K562 (cell line): Measurements from ENCODE around the gene SLC35F2. TPM values are rescaled to one million over a fixed set of nuclear protein-coding genes. Genes with fewer than 3 reads are reported as not detected.
A peak's percentile ranks its signal among the peaks of the same experiment; 100 is the strongest.

ENCODE experiments used
- CREBBP ChIP-seq: IDR thresholded peaks from one replicate; pipeline ENCODE4 v1.6.1; 2012; ENCODE audit warnings: low read depth, mild to moderate bottlenecking, control low read depth, inconsistent platforms, low read length
- KDM2B ChIP-seq: fragments of 250-450 bp; sonication (Bioruptor Pico); IDR thresholded peaks from 2 replicates; pipeline ENCODE4 v1.8.0; 2021; ENCODE audit warnings: mild to moderate bottlenecking, moderate library complexity
- NCOA2 ChIP-seq, 2 experiments: fragments of 450-650 bp; IDR thresholded peaks; 2 replicates each; pipeline ENCODE4 v1.6.1; 2018; ENCODE audit warnings: mild to moderate bottlenecking in 2 of 2, moderate library complexity in 1 of 2; ENCODE audit not compliant: partially characterized antibody in 2 of 2
- NFYB ChIP-seq: IDR thresholded peaks from 2 replicates; pipeline ENCODE4 v1.6.1; 2011; ENCODE audit warnings: mild to moderate bottlenecking, moderate library complexity; ENCODE audit not compliant: insufficient read length; ENCODE audit errors: extremely low read depth
- SMAD4 ChIP-seq: fragments of 250-450 bp; sonication (Bioruptor Pico); conservative IDR thresholded peaks from 2 replicates; pipeline ENCODE4 v1.8.0; 2021; ENCODE audit warnings: inconsistent platforms, mild to moderate bottlenecking, moderate library complexity
- SMARCC2 ChIP-seq: fragments of 450-650 bp; IDR thresholded peaks from 2 replicates; pipeline ENCODE4 v1.6.1; 2017; ENCODE audit warnings: antibody characterized with exemption, moderate library complexity, mild to moderate bottlenecking, low read depth
- TCF7 ChIP-seq: sonication (generic); IDR thresholded peaks from 2 replicates; pipeline ENCODE4 v1.6.1; 2016; ENCODE audit warnings: antibody characterized with exemption, borderline replicate concordance
- TEAD4 ChIP-seq, 2 experiments: sonication (generic) in 1 of 2; formaldehyde crosslinking in 1 of 2; IDR thresholded peaks; 2 replicates each; pipeline versions ENCODE4 v1.6.1 to v1.8.0; 2012 to 2022; ENCODE audit warnings: borderline replicate concordance in 1 of 2, inconsistent platforms in 1 of 2, low read length in 1 of 2, mild to moderate bottlenecking in 1 of 2, missing genetic modification reagents in 1 of 2
- ZNF121 ChIP-seq: sonication (generic); formaldehyde crosslinking; conservative IDR thresholded peaks from 2 replicates; pipeline ENCODE4 v1.8.0; 2022; ENCODE audit warnings: missing genetic modification reagents
- ZNF584 ChIP-seq: fragments of 200-800 bp; sonication (Bioruptor generic); IDR thresholded peaks from 2 replicates; pipeline ENCODE4 v1.6.1; 2016; ENCODE audit warnings: low read depth, mild to moderate bottlenecking, missing genetic modification characterization, missing compliant biosample characterization
- polyA plus RNA-seq, 8 experiments: library from polyadenylated mRNA; depleted of rRNA in 4 of 8; stranded (reverse) in 5 of 8; unstranded in 3 of 8; fragments of >200 nt; fragmentation: Nextera tagmentation in 2 of 8; fragmentation: Illumina TruSeq in 1 of 8; extraction: Ambion mirVana in 2 of 8; extraction: Trizol in 1 of 8; gene quantifications; 2 replicates each; pipeline versions ENCODE4 v1.2.1 to v1.2.3, GENCODE V29; 2011 to 2014; ENCODE audit warnings: inconsistent platforms in 1 of 8, missing spikeins in 1 of 8
- total RNA-seq, 7 experiments: library from RNA; depleted of rRNA in 6 of 7; stranded (reverse); fragments of >200 nt in 6 of 7; fragmentation: Illumina TruSeq in 2 of 7; extraction: Trizol in 2 of 7; gene quantifications; 2 replicates each; pipeline versions ENCODE4 v1.2.1 to v1.2.3, GENCODE V29; 2011 to 2021; ENCODE audit warnings: low replicate concordance in 1 of 7
- TF ChIP-seq, protein P1 (sequence below), 2 experiments: IDR thresholded peaks in 1 of 2; conservative IDR thresholded peaks in 1 of 2; 2 replicates each; pipeline ENCODE4 v1.6.1; 2016; ENCODE audit warnings: low read depth in 2 of 2, mild to moderate bottlenecking in 1 of 2, missing compliant biosample characterization in 1 of 2, missing genetic modification characterization in 1 of 2, moderate library complexity in 1 of 2
- TF ChIP-seq, protein P2 (sequence below): fragments of 450-650 bp; IDR thresholded peaks from 2 replicates; pipeline ENCODE4 v1.6.1; 2017; ENCODE audit warnings: antibody characterized with exemption, mild to moderate bottlenecking

Gene SLC35F2
- total and polyA plus RNA-seq, 9 of the 15 experiments (the other 6 are each of a cell fraction or from before 2014, with no cell fraction given): 28.6 to 63.9 (median 53.4) TPM

DNA sequence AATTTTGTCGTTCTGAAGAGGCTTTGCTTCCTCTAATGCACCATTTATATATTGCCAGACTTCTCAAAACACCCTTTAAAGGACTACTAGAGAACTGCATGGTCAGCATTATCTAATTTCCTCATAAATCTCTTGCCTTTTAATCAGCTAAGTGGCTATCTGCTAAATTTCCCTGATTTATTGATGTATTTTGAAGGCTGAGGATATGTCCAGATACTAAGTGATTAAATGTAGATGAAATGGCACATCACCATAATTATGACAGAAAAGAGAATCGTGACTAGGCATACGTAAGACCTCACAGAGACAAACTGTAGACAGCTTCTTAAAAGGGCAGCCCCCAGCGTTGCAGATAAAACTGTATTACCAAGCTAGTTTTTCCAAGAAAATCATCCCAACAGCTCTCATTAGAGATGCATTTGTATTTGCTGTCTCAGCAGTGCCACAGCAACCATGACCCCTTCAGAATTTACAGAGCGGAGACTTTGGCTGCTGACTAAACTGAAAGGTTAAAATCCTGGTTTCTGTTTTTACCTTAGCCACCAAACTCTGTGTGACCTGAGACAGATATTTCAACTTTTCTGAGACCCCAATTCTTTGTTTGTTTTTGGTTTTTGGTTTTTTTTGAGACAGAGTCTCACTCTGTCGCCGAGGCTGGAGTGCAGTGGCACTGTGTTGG, 79.6 kb downstream of the SLC35F2 start (continued):
- TF ChIP-seq, protein P1, sequence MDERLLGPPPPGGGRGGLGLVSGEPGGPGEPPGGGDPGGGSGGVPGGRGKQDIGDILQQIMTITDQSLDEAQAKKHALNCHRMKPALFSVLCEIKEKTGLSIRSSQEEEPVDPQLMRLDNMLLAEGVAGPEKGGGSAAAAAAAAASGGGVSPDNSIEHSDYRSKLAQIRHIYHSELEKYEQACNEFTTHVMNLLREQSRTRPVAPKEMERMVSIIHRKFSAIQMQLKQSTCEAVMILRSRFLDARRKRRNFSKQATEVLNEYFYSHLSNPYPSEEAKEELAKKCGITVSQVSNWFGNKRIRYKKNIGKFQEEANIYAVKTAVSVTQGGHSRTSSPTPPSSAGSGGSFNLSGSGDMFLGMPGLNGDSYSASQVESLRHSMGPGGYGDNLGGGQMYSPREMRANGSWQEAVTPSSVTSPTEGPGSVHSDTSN (CRISPR knock-in tag; IDR thresholded peaks at IDR 0.05; ENCODE audit: low read depth): no peak
- TF ChIP-seq, protein P1 (tag; conservative IDR thresholded peaks at IDR 0.05; ENCODE audit: low read depth): peak; percentile 43; the same call in 1 of the 2 replicates
- TF ChIP-seq, protein P2, sequence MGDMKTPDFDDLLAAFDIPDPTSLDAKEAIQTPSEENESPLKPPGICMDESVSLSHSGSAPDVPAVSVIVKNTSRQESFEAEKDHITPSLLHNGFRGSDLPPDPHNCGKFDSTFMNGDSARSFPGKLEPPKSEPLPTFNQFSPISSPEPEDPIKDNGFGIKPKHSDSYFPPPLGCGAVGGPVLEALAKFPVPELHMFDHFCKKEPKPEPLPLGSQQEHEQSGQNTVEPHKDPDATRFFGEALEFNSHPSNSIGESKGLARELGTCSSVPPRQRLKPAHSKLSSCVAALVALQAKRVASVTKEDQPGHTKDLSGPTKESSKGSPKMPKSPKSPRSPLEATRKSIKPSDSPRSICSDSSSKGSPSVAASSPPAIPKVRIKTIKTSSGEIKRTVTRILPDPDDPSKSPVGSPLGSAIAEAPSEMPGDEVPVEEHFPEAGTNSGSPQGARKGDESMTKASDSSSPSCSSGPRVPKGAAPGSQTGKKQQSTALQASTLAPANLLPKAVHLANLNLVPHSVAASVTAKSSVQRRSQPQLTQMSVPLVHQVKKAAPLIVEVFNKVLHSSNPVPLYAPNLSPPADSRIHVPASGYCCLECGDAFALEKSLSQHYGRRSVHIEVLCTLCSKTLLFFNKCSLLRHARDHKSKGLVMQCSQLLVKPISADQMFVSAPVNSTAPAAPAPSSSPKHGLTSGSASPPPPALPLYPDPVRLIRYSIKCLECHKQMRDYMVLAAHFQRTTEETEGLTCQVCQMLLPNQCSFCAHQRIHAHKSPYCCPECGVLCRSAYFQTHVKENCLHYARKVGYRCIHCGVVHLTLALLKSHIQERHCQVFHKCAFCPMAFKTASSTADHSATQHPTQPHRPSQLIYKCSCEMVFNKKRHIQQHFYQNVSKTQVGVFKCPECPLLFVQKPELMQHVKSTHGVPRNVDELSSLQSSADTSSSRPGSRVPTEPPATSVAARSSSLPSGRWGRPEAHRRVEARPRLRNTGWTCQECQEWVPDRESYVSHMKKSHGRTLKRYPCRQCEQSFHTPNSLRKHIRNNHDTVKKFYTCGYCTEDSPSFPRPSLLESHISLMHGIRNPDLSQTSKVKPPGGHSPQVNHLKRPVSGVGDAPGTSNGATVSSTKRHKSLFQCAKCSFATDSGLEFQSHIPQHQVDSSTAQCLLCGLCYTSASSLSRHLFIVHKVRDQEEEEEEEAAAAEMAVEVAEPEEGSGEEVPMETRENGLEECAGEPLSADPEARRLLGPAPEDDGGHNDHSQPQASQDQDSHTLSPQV: no peak
- TF ChIP-seq ZNF121 (no peak), SMAD4 (CRISPR knock-in tag) (no peak), KDM2B (CRISPR knock-in tag) (no peak), CREBBP (no peak), NFYB (no peak), NCOA2 (IDR thresholded peaks at IDR 0.05; ENCODE audit: partially characterized antibody in 2 of 2) (no peak), SMARCC2 (no peak), TCF7 (no peak), TEAD4 (IDR thresholded peaks at IDR 0.05; ENCODE audit: low read length) (no peak), TEAD4 (CRISPR knock-in tag; IDR thresholded peaks at IDR 0.05; ENCODE audit: borderline replicate concordance) (no peak), ZNF584 (CRISPR knock-in tag) (no peak)
